Subcutaneous adipose tissue (tissue), 4 donors: ENCODE results near the gene UGT2B15. TPM values are rescaled to one million over a fixed set of nuclear protein-coding genes. Genes with fewer than 3 reads are reported as not detected.

ENCODE experiments used
- total RNA-seq, 4 donors: library from RNA; depleted of rRNA; stranded (reverse); fragments of >200 nt; gene quantifications; one replicate each; pipeline ENCODE4 v1.1.0, GENCODE V29; 2016
- TF ChIP-seq, protein P1 (sequence below): fragments of 450-650 bp; IDR thresholded peaks from one replicate; pipeline ENCODE4 v1.5.1; 2016; ENCODE audit warnings: low read depth, mild to moderate bottlenecking, control low read depth, antibody characterized with exemption, moderate library complexity

Gene UGT2B15
- total RNA-seq, 4 donors from 2014 or later: not detected

DNA sequence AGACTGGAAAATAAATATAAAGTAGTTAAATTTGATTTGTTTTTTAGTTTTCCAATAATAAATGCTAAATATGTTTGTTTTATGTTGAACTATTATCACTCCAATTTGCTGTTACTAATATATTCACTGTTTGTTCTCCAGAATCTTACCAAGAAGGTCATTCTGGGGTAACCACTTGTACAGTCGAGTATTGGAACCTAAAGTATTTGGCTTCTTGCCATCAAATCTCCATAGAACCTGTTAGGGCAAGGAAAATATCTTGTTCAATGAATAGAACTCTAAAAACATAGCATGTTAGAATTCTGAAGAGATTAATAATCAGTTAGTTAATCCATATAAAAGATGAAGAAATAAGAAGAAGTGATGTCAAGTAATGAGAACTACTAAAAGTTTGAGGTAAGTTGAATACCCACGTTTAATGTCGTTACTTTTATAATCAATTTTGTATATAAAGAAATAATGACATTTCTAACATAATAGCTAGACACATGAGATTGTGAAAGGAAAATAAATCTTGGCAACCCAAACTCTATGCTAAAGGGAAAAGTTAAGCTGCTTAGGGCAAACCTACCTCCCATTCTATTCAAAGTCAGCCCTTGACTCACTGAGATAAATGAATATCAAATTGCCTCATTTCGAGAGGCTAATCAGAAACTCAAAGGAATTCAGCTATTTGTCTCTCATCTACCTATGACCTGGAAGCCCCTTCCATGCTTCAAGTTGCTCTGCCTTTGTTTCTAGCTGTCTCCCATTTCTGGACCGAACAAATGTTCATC lies 15.3 kb downstream of the UGT2B15 start:
- TF ChIP-seq, protein P1, sequence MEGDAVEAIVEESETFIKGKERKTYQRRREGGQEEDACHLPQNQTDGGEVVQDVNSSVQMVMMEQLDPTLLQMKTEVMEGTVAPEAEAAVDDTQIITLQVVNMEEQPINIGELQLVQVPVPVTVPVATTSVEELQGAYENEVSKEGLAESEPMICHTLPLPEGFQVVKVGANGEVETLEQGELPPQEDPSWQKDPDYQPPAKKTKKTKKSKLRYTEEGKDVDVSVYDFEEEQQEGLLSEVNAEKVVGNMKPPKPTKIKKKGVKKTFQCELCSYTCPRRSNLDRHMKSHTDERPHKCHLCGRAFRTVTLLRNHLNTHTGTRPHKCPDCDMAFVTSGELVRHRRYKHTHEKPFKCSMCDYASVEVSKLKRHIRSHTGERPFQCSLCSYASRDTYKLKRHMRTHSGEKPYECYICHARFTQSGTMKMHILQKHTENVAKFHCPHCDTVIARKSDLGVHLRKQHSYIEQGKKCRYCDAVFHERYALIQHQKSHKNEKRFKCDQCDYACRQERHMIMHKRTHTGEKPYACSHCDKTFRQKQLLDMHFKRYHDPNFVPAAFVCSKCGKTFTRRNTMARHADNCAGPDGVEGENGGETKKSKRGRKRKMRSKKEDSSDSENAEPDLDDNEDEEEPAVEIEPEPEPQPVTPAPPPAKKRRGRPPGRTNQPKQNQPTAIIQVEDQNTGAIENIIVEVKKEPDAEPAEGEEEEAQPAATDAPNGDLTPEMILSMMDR: no peak

DNA sequence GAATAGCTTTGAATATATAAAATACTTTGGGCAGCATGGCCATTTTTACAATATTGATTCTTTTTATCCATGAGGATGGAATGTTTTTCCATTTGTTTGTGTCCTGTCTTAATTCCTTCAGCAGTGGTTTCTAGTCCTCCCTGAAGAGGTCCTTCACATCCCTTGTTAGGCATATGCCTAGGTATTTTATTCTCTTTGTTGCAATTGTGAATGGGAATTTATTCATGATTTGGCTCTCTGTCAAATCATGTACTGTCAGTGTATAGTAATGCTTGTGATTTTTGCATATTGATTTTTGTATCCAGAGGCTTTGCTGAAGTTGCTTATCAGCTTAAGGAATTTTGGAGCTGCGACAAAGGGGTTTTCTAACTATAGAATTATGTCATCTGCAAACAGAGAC lies 18.5 kb downstream of the UGT2B15 start:
- TF ChIP-seq, protein P1: no peak

DNA sequence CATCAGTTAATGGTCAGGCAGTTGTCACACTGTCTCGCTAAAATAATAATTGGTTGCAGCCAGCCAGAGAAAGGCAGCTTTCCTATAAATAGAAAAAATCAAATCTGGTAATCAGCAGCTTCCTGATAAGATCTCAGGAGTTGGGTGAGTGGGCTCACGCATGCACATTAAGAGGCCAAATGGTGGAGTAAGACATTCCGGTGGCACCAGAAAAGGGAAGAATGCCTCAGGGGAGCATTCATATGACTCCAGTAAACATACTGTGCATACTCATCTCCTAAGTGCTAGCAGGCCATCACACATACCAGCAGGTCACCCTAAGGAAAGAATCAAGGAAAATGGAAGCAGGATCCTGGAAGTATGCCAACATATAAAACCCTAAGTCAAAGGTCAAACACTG lies 40.1 kb downstream of the UGT2B15 start:
- TF ChIP-seq, protein P1: no peak

DNA sequence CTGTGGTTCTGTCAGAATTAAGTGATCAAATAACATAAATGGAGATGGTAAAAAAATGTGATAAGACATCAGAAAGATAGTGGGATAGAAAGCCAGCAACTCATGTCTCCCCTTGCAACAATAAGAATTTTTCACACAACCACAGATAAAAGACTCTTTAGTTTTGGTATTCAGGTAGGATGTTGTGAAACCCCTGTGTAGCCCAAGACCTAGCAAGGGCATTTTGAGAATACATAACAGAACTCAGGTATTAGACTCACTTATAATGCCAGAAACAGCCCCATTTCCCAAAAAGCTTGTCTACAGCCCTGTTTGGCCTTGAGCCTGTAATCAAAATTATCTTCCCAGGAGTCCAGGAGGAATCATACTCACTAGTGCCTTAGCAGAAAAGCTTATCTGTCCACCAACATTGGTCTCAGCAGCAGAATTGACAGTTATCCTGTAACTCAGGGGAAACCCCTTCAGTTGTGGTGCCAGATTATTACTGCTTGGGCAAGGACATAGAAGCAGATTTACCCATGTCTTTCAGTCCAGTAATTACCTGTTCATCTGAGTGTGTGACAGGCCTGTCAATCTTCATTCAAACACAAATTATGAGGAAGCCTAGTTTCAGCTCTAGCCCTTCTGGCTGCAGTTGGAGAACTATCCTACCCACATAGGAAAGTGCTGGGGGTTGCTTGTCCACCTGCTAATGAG lies 53.3 kb downstream of the UGT2B15 start:
- TF ChIP-seq, protein P1: no peak

DNA sequence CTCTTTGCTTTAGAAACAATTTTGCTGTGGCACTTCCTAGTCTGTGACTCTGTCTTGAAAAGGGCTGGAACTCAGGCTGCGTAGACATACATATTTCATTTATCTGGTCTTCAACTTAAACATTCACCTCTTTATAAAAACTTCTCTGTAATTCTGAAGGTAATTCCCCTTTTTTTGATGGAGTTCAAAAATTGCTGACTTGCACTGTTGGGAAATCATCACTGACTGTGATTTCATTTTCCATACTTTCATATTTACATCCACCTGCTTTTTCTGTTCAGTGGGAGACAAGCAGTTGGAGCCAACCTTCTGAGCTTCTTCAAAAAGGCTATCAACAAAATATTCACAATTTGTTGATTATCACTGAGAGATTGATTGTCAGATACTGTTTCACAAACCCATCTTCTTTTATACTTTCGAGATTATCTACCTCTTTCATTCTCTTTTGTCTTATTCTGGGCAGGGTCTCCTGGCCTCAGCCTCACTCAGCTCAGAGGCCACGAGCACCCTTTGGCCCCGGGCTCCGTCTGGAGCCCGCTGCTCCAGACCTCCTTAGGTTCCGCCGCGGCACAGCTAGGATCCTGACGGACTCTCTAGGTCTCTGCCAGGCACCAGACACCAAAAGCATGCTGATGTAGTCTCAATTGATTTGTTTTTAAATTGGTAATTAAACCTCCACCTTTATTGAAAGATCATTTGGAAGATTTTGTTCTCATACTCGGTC lies 54.6 kb downstream of the UGT2B15 start:
- TF ChIP-seq, protein P1: no peak

DNA sequence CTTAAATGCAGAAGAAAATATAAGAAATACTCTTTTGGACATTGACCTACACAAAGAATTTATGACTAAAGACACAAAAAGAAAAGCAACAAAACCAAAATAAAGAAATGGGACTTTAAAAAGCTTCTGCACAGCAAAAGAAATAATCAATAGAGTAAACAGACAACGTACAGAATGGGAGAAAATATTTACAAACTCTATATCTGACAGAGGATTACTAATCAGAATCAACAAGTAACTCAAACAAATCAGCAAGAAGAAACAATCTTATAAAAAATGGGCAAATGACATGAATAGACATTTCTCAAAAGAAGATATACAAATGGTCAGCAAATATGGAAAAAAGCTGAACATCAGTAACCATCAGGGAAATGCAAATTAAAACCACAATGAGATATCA lies 56.7 kb downstream of the UGT2B15 start:
- TF ChIP-seq, protein P1: no peak

DNA sequence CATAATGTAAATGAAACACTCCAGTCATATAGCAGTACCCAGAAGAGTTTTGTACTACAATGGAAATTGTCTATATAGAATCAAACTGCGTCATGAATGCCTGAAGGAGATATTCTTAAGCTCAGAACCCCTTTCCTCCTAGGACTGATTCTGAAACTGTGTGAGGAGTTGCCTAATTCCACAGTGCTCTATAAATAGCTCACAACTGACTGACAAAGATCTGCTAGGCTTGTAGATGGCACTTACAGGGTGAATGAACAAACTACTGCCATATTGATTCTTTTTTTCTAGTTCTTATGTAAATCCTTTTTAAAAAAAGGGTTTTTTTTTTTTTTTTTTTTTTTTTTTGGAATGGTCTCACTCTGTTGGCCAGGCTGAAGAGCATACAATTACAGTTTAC lies 64.2 kb downstream of the UGT2B15 start:
- TF ChIP-seq, protein P1: no peak
